Peyer's patch (tissue), 4 donors: ENCODE measurements around the gene FBLN7.

ENCODE experiments used
- CTCF ChIP-seq, 6 experiments: fragments of 450-650 bp in 4 of 6; fragments of 200-600 bp in 2 of 6; sonication (generic) in 1 of 6; IDR thresholded peaks; one replicate each; pipeline ENCODE4 v1.5.1; 2017 to 2019; ENCODE audit warnings: antibody characterized with exemption in 6 of 6, mild to moderate bottlenecking in 3 of 6, moderate library complexity in 1 of 6
- POLR2A ChIP-seq, 2 donors: fragments of 450-650 bp; IDR thresholded peaks; one replicate each; pipeline ENCODE4 v1.5.1; 2017; ENCODE audit warnings: antibody characterized with exemption in 2 of 2, mild to moderate bottlenecking in 2 of 2, moderate library complexity in 2 of 2

- TF ChIP-seq CTCF (IDR thresholded peaks at IDR 0.05) (no peak), POLR2A (IDR thresholded peaks at IDR 0.05) (no peak)
Observed at GRCh38 chr2:112096098-112096497, 42.1 kb upstream of the FBLN7 start.
